Mononuclear cell (primary cell): ENCODE results near the gene ERGIC1. TPM values are rescaled to one million over a fixed set of nuclear protein-coding genes. Genes with fewer than 3 reads are reported as not detected.

Source experiments
- H3K27me3 ChIP-seq: 2 replicates; pipeline ENCODE4 v1.6.0; 2011; ENCODE audit warnings: low read length, control low read depth; ENCODE audit not compliant: insufficient read depth
- H3K4me1 ChIP-seq: 2 replicates; pipeline ENCODE4 v1.5.1; 2011; ENCODE audit warnings: mild to moderate bottlenecking, low read length, control low read depth; ENCODE audit not compliant: insufficient read depth
- H3K4me3 ChIP-seq: 2 replicates; pipeline ENCODE4 v1.5.1; 2011; ENCODE audit warnings: mild to moderate bottlenecking, low read length, moderate library complexity
- H3K9me3 ChIP-seq: 2 replicates; pipeline ENCODE4 v1.5.1; 2011; ENCODE audit warnings: low read depth, mild to moderate bottlenecking, control low read depth, low read length
- total RNA-seq: library from RNA; depleted of rRNA; stranded (reverse); fragments of >200 nt; gene quantifications from one replicate; pipeline ENCODE4 v1.2.3, GENCODE V29; 2012

The ERGIC1 gene
- total RNA-seq, 1 donor = 63.6 TPM

- Histone ChIP-seq H3K4me1 (peaks cover 25% of the 10 kb centered on the region), H3K27me3 (no peaks in the 10 kb centered on the region), H3K9me3 (no peaks in the 10 kb centered on the region), H3K4me3 (no peak overlapping the region)
Measured at GRCh38 chr5:172868924-172869591, 35.0 kb downstream of the ERGIC1 start.

GRCh38 chr5:172869691-172870090 is 35.6 kb downstream of the ERGIC1 start:
- Histone ChIP-seq H3K4me3 (no peak overlapping the region), H3K4me1 (peaks cover 25% of the 10 kb centered on the region), H3K9me3 (no peaks in the 10 kb centered on the region), H3K27me3 (no peaks in the 10 kb centered on the region)

- Histone ChIP-seq H3K27me3 (no peaks in the 10 kb centered on the region), H3K4me3 (no peak overlapping the region), H3K9me3 (no peaks in the 10 kb centered on the region), H3K4me1 (peaks cover 25% of the 10 kb centered on the region)
Measured at GRCh38 chr5:172870291-172870714, 36.3 kb downstream of the ERGIC1 start.

- H3K4me1 ChIP-seq = peaks cover 25% of the 10 kb centered on the region
- H3K4me3 ChIP-seq = no peak overlapping the region
- H3K27me3 ChIP-seq = no peaks in the 10 kb centered on the region
- H3K9me3 ChIP-seq = no peaks in the 10 kb centered on the region
Measured at GRCh38 chr5:172870715-172871461, 36.8 kb downstream of the ERGIC1 start.

GRCh38 chr5:172871536-172871935 is 37.5 kb downstream of the ERGIC1 start:
- peaks cover 25% of the 10 kb centered on the region for H3K4me1 ChIP-seq
- no peaks in the 10 kb centered on the region for H3K27me3 ChIP-seq
- H3K9me3 ChIP-seq = no peaks in the 10 kb centered on the region
- no peak overlapping the region for H3K4me3 ChIP-seq

GRCh38 chr5:172871982-172872381 is 37.9 kb downstream of the ERGIC1 start:
- Histone ChIP-seq H3K27me3 (no peaks in the 10 kb centered on the region), H3K4me3 (no peak overlapping the region), H3K4me1 (peaks cover 25% of the 10 kb centered on the region), H3K9me3 (no peaks in the 10 kb centered on the region)

- Histone ChIP-seq H3K4me1 (peaks cover 31% of the 10 kb centered on the region), H3K27me3 (no peaks in the 10 kb centered on the region), H3K4me3 (no peak overlapping the region), H3K9me3 (no peaks in the 10 kb centered on the region)
Measured at GRCh38 chr5:172872997-172873491, 39.0 kb downstream of the ERGIC1 start.

- Histone ChIP-seq H3K4me3 (no peak overlapping the region), H3K27me3 (no peaks in the 10 kb centered on the region), H3K4me1 (peaks cover 35% of the 10 kb centered on the region), H3K9me3 (no peaks in the 10 kb centered on the region)
Measured at GRCh38 chr5:172873513-172873912, 39.5 kb downstream of the ERGIC1 start.

GRCh38 chr5:172874647-172875504 is 40.8 kb downstream of the ERGIC1 start:
- Histone ChIP-seq H3K27me3 (no peaks in the 10 kb centered on the region), H3K9me3 (no peaks in the 10 kb centered on the region), H3K4me3 (no peak overlapping the region), H3K4me1 (peaks cover 33% of the 10 kb centered on the region)

GRCh38 chr5:172875505-172876279 is 41.6 kb downstream of the ERGIC1 start:
- H3K4me1 ChIP-seq = peaks cover 25% of the 10 kb centered on the region
- H3K9me3 ChIP-seq = no peaks in the 10 kb centered on the region
- no peaks in the 10 kb centered on the region for H3K27me3 ChIP-seq
- H3K4me3 ChIP-seq = no peak overlapping the region

GRCh38 chr5:172876578-172876977 is 42.5 kb downstream of the ERGIC1 start:
- H3K27me3 ChIP-seq = no peaks in the 10 kb centered on the region
- H3K9me3 ChIP-seq = no peaks in the 10 kb centered on the region
- H3K4me3 ChIP-seq = no peak overlapping the region
- H3K4me1 ChIP-seq = peaks cover 22% of the 10 kb centered on the region

GRCh38 chr5:172877466-172878260 is 43.6 kb downstream of the ERGIC1 start:
- H3K4me3 ChIP-seq = no peak overlapping the region
- H3K9me3 ChIP-seq = no peaks in the 10 kb centered on the region
- no peaks in the 10 kb centered on the region for H3K27me3 ChIP-seq
- H3K4me1 ChIP-seq = peaks cover 31% of the 10 kb centered on the region

GRCh38 chr5:172878585-172878932 is 44.5 kb downstream of the ERGIC1 start:
- H3K27me3 ChIP-seq = no peaks in the 10 kb centered on the region
- no peak overlapping the region for H3K4me3 ChIP-seq
- H3K9me3 ChIP-seq = no peaks in the 10 kb centered on the region
- peaks cover 34% of the 10 kb centered on the region for H3K4me1 ChIP-seq
